DMS 273 treated with DMSO at 0.1 percent for 48 hours (cell line): ENCODE results near the gene UPF2.
"Not testable (repeated sequence)": the region's sequence is repeated elsewhere in the genome, so short reads cannot be mapped to it uniquely, and the experiment has no call there.

Experiments
- DNase-seq: peaks from one replicate; lab custom pipeline; 2025; lab: John Stamatoyannopoulos, UW

Gene UPF2

GRCh38 chr10:12042797-12043651 lies at the start of gene UPF2:
Gene UPF2, minus strand, starts transcription at chr10:12042809. Its CDS starts 7,386 bp downstream, at chr10:12035423.
- peak; percentile 93 for DNase-seq

GRCh38 chr10:12091421-12091820 lies 48.8 kb upstream of the UPF2 start:
- no peak for DNase-seq

GRCh38 chr10:12088919-12089318 lies 46.3 kb upstream of the UPF2 start:
- no peak for DNase-seq

DNA sequence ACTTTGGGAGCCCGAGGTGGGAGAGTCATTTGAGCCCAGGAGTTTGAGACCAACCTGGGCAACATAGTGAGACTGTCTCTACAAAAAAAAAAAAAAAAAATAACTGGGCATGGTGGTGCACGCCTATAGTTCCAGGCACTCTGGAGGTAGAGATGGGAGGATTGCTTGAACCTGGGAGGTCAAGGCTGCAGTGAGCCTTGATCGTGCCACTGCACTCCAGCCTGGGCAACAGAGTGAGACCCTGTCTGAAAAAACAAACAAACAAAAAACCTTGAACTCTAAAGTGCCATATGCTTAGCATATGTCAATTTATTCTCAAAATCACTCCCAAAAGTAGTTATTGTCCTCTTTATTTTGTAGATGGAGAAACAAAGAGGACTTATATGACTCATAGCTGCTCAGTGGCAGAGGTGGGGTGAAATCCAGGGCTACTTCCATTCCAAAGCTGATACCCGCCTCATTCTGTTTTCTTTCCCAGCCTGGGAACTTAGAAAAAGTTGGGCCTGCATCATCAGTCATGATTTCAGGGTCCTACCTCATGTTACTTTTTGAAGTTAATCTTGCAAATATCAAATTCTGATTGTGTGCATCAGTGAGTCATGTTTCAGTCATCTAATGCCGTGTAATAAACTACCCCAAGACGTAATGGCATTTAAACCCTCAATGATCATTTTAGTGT lies 39.4 kb upstream of the UPF2 start:
- DNase-seq, result no peak

- DNase-seq, result no peak
Observed at GRCh38 chr10:12081470-12081869, 38.9 kb upstream of the UPF2 start.

- no peak for DNase-seq
Observed at GRCh38 chr10:12077580-12078180, 35.1 kb upstream of the UPF2 start.

GRCh38 chr10:12073526-12073925 lies 30.9 kb upstream of the UPF2 start:
- no peak for DNase-seq

GRCh38 chr10:12071441-12071840 lies 28.8 kb upstream of the UPF2 start:
- DNase-seq, result not testable (repeated sequence)

DNA sequence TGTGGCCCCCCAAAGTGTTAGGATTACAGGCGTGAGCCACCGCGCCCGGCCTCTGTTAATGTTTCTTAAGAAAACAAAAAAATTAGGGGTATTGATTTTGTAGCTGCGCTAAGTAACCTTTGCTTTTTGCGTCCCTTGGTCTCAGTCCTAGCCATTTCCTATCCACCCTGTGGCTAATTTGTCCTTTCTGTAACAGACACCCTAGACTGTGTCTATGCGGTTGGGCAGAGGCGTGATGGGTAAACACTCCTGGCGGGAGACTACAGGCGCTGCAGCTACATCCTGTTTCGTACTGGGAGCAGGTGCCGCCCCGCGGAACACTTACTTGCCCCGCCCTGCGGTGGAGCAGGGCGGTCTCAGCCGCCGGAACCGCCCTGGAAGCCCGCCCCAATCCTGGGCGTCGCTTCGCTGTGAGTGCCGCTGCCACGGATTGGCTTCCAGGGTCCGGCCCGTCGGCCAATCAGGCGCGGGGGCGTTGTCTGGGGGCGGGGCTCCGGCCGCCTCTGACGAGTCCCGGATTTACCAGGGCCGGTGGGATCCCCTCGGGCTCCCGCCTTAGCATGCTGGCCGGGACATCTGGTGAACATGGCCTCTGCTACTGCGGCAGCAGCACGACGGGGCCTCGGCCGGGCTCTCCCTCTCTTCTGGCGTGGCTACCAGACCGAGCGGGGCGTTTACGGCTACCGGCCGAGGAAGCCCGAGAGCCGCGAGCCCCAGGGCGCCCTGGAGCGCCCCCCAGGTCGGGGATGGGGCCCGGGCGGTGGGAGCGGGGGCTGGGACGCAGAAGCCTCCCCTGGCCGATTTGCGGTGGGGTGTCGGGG lies 26.1 kb upstream of the UPF2 start, which contains the start of gene DHTKD1:
Gene DHTKD1, plus strand, starts transcription at position 506 of the 821 bp plus-strand sequence. Its CDS starts 80 bp downstream, at position 586.
- DNase-seq, result peak; percentile 91

- DNase-seq, result no peak
Observed at GRCh38 chr10:12067336-12067735, 24.7 kb upstream of the UPF2 start.

DNA sequence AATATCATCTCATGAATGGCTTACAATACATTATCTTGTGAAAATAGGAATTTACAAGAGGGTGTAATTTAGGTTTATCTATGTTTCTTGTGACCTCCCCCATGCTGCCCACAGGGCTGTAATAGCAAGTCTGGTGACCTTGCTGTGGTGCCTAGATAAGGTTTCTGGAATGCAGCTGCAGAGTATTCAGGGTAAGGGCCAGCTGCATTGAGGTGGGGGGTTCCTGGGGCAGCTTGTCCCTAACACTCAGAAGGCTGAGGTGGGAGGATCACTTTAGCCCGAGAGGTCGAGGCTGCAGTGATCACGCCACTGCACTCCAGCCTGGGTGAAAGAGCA lies 20.8 kb upstream of the UPF2 start:
- no peak for DNase-seq

- no peak for DNase-seq
Observed at GRCh38 chr10:12062754-12063482, 20.3 kb upstream of the UPF2 start.

- DNase-seq, result no peak
Observed at GRCh38 chr10:12061124-12061523, 18.5 kb upstream of the UPF2 start.

DNA sequence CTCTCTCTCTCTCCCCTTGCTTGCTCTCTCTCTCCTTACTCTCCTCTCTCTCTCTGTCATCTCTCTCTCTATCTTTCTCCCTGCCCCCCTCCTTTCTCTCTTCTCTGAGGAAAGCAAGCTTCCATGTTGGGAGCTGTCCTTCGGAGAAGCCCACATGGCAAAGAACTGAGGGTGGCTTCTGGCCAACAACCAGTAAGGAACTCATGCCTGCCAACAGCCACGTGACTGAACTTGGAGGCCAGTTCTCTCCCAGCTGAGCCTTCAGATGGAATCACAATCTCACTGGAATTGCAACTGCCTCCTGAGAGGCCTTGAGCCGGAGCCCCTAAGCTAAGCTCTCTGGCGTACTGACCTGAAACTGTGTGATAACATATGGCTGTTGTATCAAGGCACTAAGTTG lies 14.1 kb upstream of the UPF2 start:
- no peak for DNase-seq

GRCh38 chr10:12055732-12056131 lies 13.1 kb upstream of the UPF2 start:
- no peak for DNase-seq

- no peak for DNase-seq
Observed at GRCh38 chr10:12051241-12051640, 8.6 kb upstream of the UPF2 start.

DNA sequence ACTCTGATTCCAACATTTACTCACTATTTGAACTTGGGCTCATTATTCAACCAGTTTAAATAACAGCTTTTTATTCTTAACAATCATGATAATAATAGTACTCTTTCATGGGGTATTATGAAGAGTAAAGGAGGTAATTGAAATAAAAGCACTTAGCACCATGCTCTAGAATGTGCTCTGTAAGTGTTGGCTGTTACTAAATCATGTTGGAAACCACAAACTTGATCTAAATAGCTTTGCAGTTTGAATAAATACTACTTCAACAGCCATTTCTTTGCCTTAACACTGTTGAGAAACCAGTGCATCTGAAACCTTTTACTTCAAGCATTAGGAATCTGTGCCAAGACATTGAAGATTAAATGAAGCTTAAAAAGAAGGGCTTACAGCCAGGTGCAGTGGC lies 7.9 kb upstream of the UPF2 start:
- DNase-seq, result no peak

GRCh38 chr10:12048547-12048946 lies 5.9 kb upstream of the UPF2 start:
- no peak for DNase-seq

- DNase-seq, result no peak
Observed at GRCh38 chr10:12045596-12045995, 3.0 kb upstream of the UPF2 start.

GRCh38 chr10:12042409-12042796 lies 206 bp downstream of the UPF2 start:
- no peak for DNase-seq

GRCh38 chr10:12041766-12042408 lies 722 bp downstream of the UPF2 start:
- DNase-seq, result peak; percentile 12
